Measurements from ENCODE around the gene CATSPER1.
"Not testable (repeated sequence)": the region's sequence is repeated elsewhere in the genome, so short reads cannot be mapped to it uniquely, and the experiment has no call there.

The CATSPER1 gene

DNA sequence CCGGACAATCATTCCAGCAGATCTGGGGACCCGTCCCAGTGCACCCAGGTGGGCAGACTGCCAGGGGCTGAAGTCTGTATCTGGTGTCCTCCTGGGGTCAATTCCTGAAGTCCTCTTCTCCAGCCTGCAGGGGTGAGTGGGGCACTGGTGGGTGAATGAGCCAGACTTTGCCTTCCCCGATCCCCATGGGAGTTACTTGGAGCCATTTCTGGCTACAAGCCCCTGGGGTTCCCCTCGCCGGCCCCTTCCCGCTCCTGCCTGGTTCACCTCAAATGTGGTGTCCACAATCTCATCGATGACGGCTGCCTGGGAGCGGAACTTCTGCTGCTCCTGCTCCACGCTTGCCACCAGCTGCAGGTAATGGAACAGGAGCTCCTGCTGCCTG lies 9.5 kb downstream of the CATSPER1 start:
- DNase-seq, result no peak

DNA sequence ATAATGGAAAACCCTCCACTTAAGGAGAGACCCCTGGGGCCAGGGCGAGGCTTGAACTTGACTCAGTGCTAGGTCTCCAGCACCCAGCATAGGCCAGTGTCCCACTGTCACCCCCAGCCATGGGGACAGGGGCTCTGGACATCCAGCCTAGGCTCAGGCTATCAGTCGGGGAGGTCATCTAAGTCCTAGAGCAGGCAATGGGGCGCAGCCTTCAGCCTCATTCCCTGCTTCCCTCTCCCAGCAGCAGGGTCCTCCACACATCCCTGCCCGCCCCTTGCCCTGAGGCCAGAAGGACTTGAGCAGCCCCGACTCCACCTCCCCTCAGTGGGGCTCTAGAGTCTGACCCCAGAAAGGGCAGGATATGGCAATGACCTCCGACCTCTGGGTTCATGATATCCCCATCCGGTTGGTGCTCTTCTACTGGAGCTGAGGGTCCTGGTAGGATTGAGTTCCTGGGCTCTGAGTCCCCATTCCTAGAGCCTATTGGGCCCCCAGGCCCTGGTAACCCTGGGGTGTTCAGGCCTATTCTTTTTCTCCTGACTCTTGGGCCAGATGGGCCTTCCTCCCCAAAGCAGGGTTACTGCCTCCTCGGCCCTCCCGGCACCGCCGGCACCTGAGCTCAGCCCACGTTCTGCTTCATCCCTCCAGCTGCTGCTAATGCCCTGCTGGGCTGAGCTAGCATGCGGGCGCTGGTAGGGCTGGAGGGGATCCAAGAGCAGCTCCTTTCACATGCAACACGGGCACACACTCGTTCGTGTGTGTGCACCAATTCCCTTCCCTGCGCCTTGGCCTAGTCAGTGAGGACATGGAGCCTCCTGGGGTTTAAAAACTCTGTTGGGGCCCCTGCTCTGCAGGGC lies 10.1 kb downstream of the CATSPER1 start:
- DNase-seq, result no peak

DNA sequence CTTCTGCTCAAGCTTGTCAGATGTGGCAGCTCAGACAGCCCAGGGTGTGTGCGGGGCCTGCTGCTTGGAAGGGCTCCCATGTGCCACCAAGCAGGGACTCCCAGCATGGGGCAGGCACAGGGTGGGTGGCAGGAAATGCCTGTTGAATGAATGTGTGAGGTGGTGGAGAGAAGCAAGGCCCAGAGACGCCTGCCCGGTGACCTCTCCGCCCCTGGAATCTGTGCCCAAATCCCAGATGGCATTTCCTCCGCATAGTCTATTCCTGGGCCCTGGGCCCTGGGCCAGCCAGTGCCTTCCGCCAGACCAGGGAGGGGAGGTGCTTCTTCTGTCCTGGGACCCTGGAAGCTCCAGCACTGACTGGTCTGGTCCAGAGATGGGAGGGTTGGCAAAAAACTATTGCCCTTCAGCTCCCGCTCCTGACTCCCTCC lies 10.8 kb downstream of the CATSPER1 start:
- peak; percentile 60 for DNase-seq

DNA sequence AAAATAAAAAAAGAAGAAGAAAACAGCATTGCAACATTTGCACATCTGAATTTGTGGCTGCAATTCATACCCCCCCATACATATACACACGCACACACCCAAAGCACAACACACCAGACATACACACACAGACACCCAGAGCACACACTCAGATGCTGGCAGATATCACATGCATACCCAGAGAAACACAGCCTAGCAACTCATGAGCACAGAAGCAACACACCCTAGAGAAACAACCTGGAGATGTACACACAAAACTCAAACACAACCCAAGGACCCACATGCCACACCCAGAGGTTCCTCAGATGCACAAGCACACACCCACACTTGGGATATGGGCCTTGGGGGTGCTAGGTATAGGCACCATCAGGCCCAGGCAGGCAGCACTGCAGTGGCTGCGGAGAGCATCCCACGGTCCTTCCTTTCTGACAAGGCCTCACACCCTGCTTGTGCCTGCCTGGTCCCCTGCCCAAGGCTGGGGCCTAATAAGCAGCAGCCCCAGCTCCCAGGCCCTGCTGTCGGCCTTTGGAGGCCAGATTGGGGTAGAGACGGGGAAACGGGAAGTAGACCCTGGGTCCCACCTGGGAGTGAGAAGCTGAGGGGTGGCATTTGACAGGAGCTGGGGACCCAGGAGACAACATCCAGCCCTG lies 11.3 kb downstream of the CATSPER1 start:
- DNase-seq, result no peak

DNA sequence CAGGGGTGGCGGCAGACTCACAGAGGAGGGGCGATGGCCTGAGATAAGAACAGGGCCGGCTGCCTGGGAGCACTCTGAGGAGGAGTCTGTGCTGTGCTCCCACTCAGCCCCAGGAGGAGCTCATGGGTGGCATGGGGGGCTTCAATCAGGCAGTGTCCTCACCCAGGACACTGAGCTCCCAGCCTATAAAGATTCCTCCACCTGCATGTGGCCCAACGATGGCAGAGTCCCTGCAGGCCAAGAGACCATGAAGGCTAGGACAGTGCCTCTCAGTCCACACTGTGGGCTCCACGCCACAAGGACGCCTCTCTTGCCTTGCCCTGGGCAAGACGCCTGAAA lies 12.5 kb downstream of the CATSPER1 start:
- no peak for DNase-seq

GRCh38 chr11:66012946-66013761 lies 13.1 kb downstream of the CATSPER1 start:
- DNase-seq, result no peak

- no peak for DNase-seq
These were observed 13.8 kb downstream of the CATSPER1 start for GRCh38 chr11:66012371-66012945.

- DNase-seq, result no peak
These were observed 14.4 kb downstream of the CATSPER1 start, which contains the start of gene CST6 for GRCh38 chr11:66011785-66012303. TSS of gene CST6 (plus strand) at chr11:66012008. CDS start at chr11:66012045, 37 bp downstream.

DNA sequence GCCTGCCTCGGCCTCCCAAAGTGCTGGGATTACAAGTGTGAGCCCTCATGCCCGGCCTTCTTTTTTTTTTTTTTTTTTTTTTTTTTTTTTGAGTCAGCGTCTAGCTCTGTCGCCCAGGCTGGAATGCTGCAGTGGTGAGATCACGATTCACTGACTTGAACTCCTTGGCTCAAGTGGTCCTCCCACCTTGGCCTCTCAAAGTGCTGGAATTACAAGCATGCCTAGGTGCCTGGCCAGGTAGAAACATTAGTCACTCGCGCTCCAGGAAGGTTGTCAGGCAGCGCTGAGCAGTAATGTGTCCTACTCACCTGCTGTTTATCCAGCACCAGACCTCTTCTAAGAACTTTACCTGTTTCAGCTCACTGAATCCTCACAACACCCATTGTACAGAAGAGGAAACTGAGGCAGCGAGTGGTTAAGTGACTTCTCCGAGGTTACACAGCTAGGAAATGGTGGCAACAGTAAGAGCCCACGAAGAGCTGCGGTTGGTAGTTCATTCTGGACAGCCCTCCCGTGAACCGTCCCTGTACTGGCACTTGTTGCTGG lies 15.0 kb downstream of the CATSPER1 start:
- DNase-seq, result peak; percentile 93

DNA sequence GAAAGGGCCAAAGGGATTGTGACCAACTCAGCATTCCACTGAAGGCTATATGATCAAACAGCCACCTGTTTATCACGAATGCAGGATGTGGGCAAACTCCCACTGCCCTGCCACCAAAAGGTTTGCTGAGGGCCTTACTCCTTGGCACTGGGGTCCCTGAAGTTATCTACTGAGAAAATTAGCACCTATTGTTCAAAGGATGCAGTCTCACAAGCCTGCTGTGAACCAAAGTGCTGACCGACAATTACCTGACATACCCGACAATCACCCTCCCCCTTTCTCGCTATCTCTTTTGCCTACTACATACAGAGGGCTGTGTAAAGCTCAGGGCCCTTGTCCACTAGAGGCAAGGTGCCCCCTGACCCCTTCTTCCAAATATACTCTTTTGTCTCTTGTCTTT lies 16.2 kb downstream of the CATSPER1 start:
- not testable (repeated sequence) for DNase-seq

DNA sequence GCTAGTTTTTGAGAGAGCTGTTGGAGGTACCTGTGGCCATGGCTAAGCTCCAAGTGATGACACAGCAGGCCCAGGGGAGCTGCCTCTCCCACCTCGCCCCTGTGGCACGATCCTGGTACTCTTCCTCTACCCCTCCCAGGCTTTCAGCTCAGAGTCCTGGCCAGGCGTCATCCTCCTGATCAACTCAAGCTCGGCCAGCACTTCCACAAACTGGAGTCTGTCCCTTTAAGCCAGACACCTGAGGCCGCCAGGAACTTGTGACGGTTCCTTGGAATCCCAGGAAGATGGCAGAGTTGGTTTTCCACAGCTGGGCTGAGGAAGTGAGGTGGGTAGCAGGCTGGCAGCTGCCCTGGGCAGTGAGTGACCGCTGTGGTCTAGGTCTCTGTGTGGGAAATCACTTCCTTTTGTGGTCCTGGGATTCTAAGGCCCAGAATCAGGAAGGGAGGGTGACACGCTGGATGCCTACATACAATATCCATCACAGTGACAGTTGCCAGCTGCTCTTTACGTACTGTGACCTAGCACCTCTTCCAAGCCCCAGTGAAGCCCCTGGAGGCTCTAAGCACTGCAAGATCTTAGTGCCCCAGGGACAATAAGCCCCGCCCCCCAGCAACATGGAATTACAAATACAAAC lies 17.7 kb downstream of the CATSPER1 start:
- peak; percentile 15 for DNase-seq

GRCh38 chr11:66008095-66008467 lies 18.2 kb downstream of the CATSPER1 start:
- no peak for DNase-seq

DNA sequence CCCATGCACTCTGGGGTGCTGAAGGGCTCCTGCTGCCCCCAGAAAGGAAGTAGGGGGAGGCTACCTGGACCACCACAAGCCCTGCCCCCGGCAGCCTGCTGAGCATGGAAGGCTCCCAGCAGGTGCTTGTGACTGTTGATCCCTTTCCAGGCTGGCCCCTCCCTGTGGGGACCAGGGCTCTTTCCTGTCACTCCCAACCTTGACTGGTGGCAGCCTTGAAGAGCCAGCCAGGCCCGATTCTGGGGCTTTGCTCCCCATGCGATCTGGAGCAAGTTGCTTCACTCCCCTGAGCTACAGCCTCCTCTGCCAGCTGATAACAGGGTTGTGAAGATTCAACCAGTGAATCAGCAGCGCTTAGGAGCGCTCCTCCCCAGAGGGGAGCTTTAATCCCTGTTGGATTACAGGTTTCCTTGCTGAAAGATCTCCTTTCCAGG lies 19.1 kb downstream of the CATSPER1 start:
- DNase-seq, result no peak

DNA sequence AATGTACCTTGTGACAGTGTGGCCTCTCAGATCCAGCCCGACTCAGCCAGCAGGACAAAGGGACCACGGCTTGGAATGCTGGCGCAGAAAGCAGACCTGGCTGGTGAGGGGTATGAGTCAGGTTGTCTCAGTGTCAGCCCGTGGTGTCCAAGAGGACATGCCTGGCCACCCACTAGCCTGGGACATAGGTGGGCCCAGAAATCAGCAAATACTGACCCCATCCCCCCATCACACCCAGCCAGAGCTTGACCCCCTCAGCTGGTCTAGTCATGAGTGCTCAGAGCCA lies 19.4 kb downstream of the CATSPER1 start:
- DNase-seq, result no peak

GRCh38 chr11:66006134-66006890 lies 20.0 kb downstream of the CATSPER1 start:
- no peak for DNase-seq

DNA sequence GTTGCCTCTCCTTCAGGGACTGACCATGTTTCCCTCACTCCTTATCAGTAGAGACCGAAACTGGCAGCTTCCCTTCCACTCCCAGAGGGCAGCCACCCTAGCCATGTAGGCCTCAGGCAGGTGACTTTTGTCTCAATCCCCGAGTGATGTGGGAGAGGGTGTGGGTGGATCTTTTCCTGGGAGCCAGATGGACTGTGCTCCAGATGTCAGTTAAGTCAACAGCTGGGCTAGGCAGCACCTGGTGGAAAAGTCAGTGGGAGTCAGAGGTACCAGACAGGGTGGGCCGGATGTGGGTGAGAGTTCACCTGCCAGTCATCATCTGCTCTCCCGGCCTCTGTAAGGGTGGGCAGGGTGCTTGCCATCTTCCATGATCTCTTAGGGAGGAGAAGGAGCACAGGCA lies 22.1 kb downstream of the CATSPER1 start:
- DNase-seq, result no peak

- no peak for DNase-seq
These were observed 23.0 kb downstream of the CATSPER1 start for GRCh38 chr11:66003291-66003690.

DNA sequence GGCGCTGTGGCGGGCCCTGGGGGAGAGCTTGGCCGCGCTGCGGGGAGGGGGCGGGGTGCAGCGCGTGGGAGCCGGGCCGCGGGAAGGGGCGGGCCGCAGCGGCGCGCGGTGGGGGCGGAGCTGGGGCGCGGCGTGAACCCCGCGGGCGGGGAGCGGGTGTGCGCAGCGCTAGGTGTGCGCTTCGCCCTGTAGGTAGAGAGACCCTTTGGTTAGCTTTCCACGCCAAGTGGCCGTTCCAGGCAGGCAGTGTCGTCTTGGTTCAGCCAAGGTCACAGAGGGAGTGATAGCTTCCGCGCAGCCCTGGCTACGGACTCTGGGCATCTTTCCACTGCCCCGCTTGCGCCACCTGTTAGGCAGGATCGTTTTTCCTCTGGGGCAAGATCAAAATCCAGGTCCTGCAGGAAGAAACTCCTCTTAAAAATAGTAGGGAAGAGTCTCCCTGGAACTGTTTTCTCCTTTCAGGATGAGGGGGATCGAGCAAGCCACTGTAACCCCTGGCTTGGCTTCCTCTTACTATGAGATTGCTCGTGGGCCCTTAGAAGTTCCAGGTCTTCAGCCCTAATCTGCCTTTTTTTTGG lies 23.5 kb downstream of the CATSPER1 start:
- no peak for DNase-seq

DNA sequence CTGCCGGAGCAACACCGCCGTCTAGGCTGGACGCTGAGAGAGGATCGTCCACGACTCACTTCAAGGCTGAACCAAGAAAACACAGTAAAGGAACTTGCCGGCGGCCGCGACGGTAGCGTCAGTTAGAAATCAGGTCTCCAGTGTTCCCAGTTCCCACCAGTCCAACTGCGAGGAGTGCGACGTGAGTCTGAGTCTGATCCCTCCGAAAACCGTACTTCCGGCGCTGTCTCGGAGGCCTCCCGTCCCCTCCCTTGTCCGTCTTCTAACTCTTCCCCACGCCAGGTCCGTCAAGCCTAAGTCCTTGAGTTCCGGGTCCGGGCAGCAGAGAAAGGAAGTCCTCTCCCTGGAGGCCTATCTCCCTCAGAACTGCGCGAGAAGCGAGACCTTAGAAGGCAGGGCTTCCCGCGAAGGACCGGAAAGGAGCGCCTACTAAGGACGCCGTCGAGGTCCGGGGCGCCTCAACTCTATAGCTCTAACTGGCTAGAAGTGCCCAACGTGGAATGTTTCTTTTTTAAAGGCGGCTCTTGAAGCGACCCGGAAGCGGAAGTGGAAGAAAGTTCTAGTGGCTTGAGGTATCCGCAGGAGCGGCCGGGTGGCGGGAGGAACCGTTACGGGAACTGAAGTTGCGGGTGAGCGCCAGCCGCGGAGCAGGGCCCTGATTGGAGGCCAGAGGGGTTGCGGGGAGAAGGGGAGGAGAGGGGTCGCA lies 24.2 kb downstream of the CATSPER1 start, which contains the start of the genes BANF1 and EIF1AD:
Gene BANF1 (plus strand): TSS at position 562 of the 706 bp plus-strand sequence. CDS start 748 bp downstream, outside the sequence.
Gene EIF1AD (minus strand): TSS at position 216 of the 706 bp plus-strand sequence. CDS start 1,768 bp downstream, outside the sequence.
- peak; percentile 94 for DNase-seq

DNA sequence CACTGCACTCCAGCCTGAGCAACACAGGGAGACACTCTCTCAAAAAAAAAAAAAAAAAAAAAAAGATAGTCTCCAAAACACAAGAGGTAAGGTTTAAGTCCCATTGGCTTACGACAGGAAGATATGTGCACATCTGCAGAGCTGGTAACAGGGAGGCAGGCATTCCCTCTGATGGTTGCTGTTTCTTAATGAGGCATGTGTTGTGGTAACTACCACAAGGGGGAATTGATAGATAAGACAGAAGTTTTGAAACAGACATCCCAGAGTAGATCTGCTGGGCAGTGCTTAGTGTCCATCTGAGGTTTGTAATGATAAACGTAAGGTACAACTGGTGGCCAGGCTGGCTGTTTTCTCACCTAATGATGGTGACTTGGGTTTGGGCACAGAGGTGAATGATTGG lies 29.0 kb downstream of the CATSPER1 start:
- no peak for DNase-seq
